GM18508 (cell line): ENCODE measurements around the gene SHOX.
"Not testable (repeated sequence)": the region's sequence is repeated elsewhere in the genome, so short reads cannot be mapped to it uniquely, and the experiment has no call there.

Experiments used
- ATAC-seq: cut with Tn5 transposase; IDR thresholded peaks from one replicate; pipeline ENCODE4 v1.9.1; 2021; ENCODE audit warnings: moderate number of reproducible peaks; ENCODE audit not compliant: insufficient read depth, unreplicated experiment

The SHOX gene

DNA sequence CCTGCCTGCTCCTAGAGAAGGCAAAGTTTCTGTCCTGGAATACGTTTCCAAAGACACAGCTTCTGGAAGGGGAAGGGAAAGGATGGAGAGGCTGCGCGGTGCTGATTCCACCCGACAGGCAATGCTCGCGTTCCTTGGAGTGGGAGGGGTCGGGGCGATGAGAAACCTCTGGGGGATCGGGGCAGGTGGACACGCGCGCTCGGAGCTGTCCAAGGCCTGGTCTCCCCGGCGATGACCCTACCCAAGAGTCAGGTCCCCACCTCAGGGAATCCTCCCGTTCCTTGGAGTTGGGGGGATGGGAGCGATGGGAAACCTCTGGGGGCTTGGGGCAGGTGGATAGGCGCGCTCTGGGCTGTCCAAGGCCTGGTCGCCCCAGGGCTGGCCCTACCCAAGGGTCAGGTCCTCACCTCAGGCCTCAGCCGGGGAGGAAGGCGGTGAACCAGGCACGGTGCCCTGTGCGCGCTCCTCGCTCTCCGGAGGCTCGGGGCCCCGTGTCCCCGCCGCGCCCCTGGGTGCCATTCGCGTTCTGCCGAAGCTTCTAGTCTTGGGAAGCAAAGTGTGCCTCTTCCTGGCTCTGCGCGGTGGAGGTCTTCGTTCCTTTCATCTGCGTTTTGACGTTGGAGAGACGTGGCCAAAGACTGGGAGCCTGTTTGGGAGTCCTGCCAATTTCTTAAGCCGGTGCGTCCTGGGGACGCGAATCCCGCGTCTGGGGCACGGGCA lies 10.6 kb upstream of the SHOX start:
- ATAC-seq, result no peak

DNA sequence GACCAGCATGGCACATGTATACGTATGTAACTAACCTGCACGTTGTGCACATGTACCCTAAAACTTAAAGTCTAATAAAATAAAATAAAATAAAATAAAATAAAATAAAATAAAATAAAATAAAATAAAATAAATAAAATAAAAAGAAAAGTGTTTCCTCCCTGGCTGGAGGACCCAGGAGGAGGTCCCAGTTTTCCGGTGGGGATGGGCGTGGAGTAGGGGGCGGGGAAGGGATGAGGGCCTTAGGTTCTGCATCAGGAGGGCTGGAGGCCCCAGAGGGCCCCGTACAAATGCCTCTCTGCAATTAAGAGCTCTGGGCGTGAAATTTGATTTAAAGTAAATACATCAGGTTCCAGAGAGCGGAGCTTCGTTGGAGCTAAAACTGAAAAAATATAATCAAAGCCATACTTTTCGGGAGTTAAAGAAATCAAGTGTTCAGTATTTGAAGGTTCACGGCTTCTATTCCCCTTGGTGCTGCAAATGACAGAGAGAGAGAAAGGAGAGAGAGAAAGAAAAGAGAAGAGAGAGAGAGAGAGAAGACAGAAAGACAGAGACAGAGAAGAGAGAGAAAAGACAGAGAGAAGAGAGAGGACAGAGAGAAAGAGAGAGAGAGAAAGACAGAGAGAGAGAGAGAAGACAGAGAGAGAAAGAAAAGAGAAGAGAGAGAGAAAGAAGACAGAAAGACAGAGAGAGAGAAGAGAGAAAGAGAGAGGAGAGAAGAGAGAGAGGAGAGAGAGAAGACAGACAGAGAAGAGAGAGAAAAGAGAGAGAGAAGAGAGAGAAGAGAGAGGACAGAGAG lies 8.7 kb upstream of the SHOX start:
- ATAC-seq, result no peak

GRCh38 chrX:622802-623201 lies 7.8 kb upstream of the SHOX start:
- ATAC-seq, result not testable (repeated sequence)

DNA sequence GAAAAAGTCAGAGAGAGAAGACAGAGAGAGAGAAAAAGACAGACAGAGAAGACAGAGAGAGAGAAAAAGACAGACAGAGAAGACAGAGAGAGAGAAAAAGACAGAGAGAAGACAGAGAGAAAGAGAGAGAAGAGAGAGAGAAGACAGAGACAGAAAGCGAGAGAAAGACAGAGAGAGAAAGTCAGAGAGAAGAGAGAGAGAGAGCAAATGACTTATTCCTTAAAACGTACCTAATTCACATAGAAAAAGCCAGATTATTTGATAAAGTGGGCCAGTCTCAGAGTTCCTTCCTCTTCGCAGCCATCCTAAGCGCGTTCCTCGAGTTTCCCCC lies 7.4 kb upstream of the SHOX start:
- no peak for ATAC-seq

DNA sequence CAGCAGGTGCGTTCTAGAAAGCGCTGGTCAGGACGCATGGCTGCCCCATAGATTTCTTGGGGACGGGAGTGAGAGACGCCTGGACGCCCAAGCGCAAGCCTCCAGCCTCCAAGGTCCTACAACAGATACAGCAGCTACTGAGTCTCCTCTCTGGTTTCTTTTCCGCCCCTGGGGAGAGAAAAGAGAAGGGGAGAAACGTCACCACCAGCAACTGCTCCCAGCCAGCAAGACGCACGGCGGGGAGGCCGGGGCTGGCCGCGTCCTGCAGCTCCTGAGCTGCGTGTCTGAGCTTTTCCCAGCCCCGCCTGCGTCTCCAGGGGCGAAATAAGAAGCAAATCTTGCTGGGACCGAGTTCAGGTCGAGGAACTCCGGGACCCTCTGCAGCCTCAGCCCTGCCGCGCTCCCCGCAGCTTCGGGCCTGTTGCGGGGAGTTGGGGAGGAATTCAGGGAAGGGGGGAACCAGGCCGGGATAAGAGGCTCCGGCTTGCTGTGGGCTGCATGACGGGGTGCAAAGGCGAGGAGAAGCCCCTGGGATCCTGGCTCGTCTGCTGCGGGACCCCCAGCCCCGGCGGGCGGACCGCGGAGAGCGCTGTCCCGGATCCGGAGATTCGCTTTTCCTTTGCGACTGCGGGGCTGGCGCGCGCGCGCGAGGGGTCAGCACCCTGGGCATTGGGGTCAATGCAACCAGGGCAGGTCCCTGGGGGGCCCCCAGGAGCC lies 6.8 kb upstream of the SHOX start:
- no peak for ATAC-seq

GRCh38 chrX:625137-625691 lies 5.4 kb upstream of the SHOX start:
- ATAC-seq, result no peak

GRCh38 chrX:626047-626446 lies 4.5 kb upstream of the SHOX start:
- ATAC-seq, result not testable (repeated sequence)

- no peak for ATAC-seq
These were observed 3.7 kb upstream of the SHOX start for GRCh38 chrX:626745-627509.

- no peak for ATAC-seq
These were observed 3.0 kb upstream of the SHOX start for GRCh38 chrX:627510-627981.

GRCh38 chrX:627995-628394 lies 2.6 kb upstream of the SHOX start:
- no peak for ATAC-seq

- ATAC-seq, result no peak
These were observed 1.2 kb upstream of the SHOX start for GRCh38 chrX:629230-630006.

DNA sequence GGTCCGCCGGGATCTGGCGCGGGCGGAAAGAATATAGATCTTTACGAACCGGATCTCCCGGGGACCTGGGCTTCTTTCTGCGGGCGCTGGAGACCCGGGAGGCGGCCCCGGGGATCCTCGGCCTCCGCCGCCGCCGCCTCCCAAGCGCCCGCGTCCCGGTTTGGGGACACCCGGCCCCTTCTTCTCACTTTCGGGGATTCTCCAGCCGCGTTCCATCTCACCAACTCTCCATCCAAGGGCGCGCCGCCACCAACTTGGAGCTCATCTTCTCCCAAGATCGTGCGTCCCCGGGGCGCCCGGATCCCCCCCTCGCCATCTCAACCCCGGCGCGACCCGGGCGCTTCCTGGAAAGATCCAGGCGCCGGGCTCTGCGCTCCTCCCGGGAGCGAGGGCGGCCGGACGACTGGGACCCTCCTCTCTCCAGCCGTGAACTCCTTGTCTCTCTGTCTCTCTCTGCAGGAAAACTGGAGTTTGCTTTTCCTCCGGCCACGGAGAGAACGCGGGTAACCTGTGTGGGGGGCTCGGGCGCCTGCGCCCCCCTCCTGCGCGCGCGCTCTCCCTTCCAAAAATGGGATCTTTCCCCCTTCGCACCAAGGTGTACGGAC lies 482 bp upstream of the SHOX start:
- no peak for ATAC-seq

DNA sequence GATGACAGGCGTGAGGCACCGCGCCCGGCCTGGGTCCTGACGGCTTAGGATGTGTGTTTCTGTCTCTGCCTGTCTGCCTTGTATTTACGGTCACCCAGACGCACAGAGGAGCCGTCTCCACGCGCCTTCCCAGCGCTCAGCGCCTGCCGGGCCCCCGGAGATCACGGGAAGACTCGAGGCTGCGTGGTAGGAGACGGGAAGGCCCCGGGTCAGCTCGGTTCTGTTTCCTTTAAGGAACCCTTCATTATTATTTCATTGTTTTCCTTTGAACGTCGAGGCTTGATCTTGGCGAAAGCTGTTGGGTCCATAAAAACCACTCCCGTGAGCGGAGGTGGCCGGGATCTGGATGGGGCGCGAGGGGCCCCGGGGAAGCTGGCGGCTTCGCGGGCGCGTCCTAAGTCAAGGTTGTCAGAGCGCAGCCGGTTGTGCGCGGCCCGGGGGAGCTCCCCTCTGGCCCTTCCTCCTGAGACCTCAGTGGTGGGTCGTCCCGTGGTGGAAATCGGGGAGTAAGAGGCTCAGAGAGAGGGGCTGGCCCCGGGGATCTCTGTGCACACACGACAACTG lies 1.3 kb downstream of the SHOX start:
- no peak for ATAC-seq

GRCh38 chrX:632366-633042 lies 1.9 kb downstream of the SHOX start:
- no peak for ATAC-seq

GRCh38 chrX:633043-633984 lies 2.7 kb downstream of the SHOX start:
- no peak for ATAC-seq

GRCh38 chrX:633985-634958 lies 3.7 kb downstream of the SHOX start:
- no peak for ATAC-seq
